Tibial nerve (tissue), 4 donors: Measurements from ENCODE around the gene LRRC74A. TPM values are rescaled to one million over a fixed set of nuclear protein-coding genes. Genes with fewer than 3 reads are reported as not detected.

Source experiments
- DNase-seq, 2 donors: peaks; one replicate each; pipeline ENCODE4 v3.0.0-alpha.2; 2019; ENCODE audit warnings: low spot score in 2 of 2
- H3K27ac ChIP-seq, 4 donors: fragments of 200-600 bp; sonication (generic) in 3 of 4; one replicate each; pipeline ENCODE4 v1.5.1; 2017 to 2019; ENCODE audit warnings: mild to moderate bottlenecking in 1 of 4
- H3K27me3 ChIP-seq, 2 donors: fragments of 200-600 bp; sonication (generic) in 1 of 2; one replicate each; pipeline versions ENCODE4 v1.5.1 to v1.6.0; 2017 to 2019
- H3K36me3 ChIP-seq, 3 donors: fragments of 200-600 bp; sonication (generic); one replicate each; pipeline ENCODE4 v1.5.1; 2018 to 2019
- H3K4me1 ChIP-seq, 4 donors: fragments of 200-600 bp; sonication (generic) in 3 of 4; one replicate each; pipeline ENCODE4 v1.5.1; 2017 to 2019
- H3K4me3 ChIP-seq, 4 donors: fragments of 200-600 bp; sonication (generic) in 3 of 4; one replicate each; pipeline ENCODE4 v1.5.1; 2017 to 2019; ENCODE audit warnings: mild to moderate bottlenecking in 1 of 4, moderate library complexity in 1 of 4
- H3K9me3 ChIP-seq, 4 donors: fragments of 200-600 bp; sonication (generic) in 3 of 4; one replicate each; pipeline ENCODE4 v1.5.1; 2017 to 2019
- CTCF ChIP-seq, 5 experiments: fragments of 200-600 bp in 3 of 5; fragments of 450-650 bp in 2 of 5; sonication (generic) in 3 of 5; IDR thresholded peaks; one replicate each; pipeline ENCODE4 v1.5.1; 2016 to 2019; ENCODE audit warnings: antibody characterized with exemption in 5 of 5, mild to moderate bottlenecking in 3 of 5, moderate library complexity in 2 of 5
- EP300 ChIP-seq, 2 donors: sonication (generic); formaldehyde crosslinking; IDR thresholded peaks; one replicate each; pipeline ENCODE4 v1.6.1; 2017; ENCODE audit warnings: antibody characterized with exemption in 2 of 2, mild to moderate bottlenecking in 1 of 2
- POLR2A ChIP-seq, 2 donors: fragments of 450-650 bp; IDR thresholded peaks; one replicate each; pipeline ENCODE4 v1.6.1; 2017; ENCODE audit warnings: antibody characterized with exemption in 2 of 2, mild to moderate bottlenecking in 2 of 2, moderate library complexity in 2 of 2
- WGBS, 2 donors: methylation state at CpG; one replicate each; pipeline ENCODE4 v1.1.5; 2018; 5-methylcytosine and 5-hydroxymethylcytosine counted together
- total RNA-seq, 4 donors: library from RNA; depleted of rRNA; stranded (reverse); fragments of >200 nt; gene quantifications; one replicate each; pipeline ENCODE4 v1.1.0, GENCODE V29; 2016

LRRC74A gene
- total RNA-seq, 4 donors from 2014 or later, result not detected

- TF ChIP-seq CTCF (IDR thresholded peaks at IDR 0.05), result no peak
- TF ChIP-seq POLR2A (IDR thresholded peaks at IDR 0.05), result no peak
- TF ChIP-seq EP300 (IDR thresholded peaks at IDR 0.05), result no peak
- Histone ChIP-seq H3K4me3 (no peak overlapping the region), H3K27me3 (no peaks in the 10 kb centered on the region), H3K27ac (peak overlapping the region in 1 of 4 donors; percentile 8), H3K9me3 (no peaks in the 10 kb centered on the region), H3K4me1 (peaks cover 0 to 39% (median 14%) of the 10 kb centered on the region in 4 donors), H3K36me3 (no peaks in the 10 kb centered on the region)
- DNase-seq, result no peak
- WGBS, 2 donors, result 59 to 68% methylated on average over 9 of the region's 9 CpGs
These were observed 40.2 kb downstream of the LRRC74A start for GRCh38 chr14:76866456-76866855.

- WGBS, 2 donors, result 71 to 72% methylated on average over 25 of the region's 25 CpGs
- no peak for DNase-seq
- TF ChIP-seq POLR2A (IDR thresholded peaks at IDR 0.05) (no peak), EP300 (IDR thresholded peaks at IDR 0.05) (no peak)
- Histone ChIP-seq H3K27ac (no peak overlapping the region), H3K9me3 (no peaks in the 10 kb centered on the region), H3K4me3 (no peak overlapping the region), H3K27me3 (no peaks in the 10 kb centered on the region), H3K4me1 (peaks cover 0 to 37% (median 14%) of the 10 kb centered on the region in 4 donors), H3K36me3 (no peaks in the 10 kb centered on the region)
These were observed 41.6 kb downstream of the LRRC74A start for GRCh38 chr14:76867516-76868453.

GRCh38 chr14:76868454-76869170 lies 42.4 kb downstream of the LRRC74A start:
- no peak for TF ChIP-seq POLR2A (IDR thresholded peaks at IDR 0.05)
- TF ChIP-seq EP300 (IDR thresholded peaks at IDR 0.05), result no peak
- TF ChIP-seq CTCF (IDR thresholded peaks at IDR 0.05), result no peak
- 76 to 79% methylated on average over 29 of the region's 29 CpGs for WGBS, 2 donors
- no peaks in the 10 kb centered on the region for H3K9me3 ChIP-seq
- no peak for DNase-seq
- H3K4me1 ChIP-seq, result peaks cover 0 to 28% (median 11%) of the 10 kb centered on the region in 4 donors
- no peaks in the 10 kb centered on the region for H3K36me3 ChIP-seq
- H3K27ac ChIP-seq, result no peak overlapping the region
- H3K4me3 ChIP-seq, result no peak overlapping the region
- no peaks in the 10 kb centered on the region for H3K27me3 ChIP-seq

GRCh38 chr14:76870166-76870565 lies 44.0 kb downstream of the LRRC74A start:
- Histone ChIP-seq H3K27me3 (no peaks in the 10 kb centered on the region), H3K9me3 (no peaks in the 10 kb centered on the region), H3K4me1 (peaks cover 0 to 13% (median 1%) of the 10 kb centered on the region in 4 donors), H3K36me3 (no peaks in the 10 kb centered on the region), H3K4me3 (no peak overlapping the region), H3K27ac (no peak overlapping the region)
- no peak for DNase-seq
- TF ChIP-seq CTCF (IDR thresholded peaks at IDR 0.05) (peak in 1 of 5 experiments; percentile 13), EP300 (IDR thresholded peaks at IDR 0.05) (no peak)
- WGBS, 2 donors, result 70 to 80% methylated on average over 7 of the region's 7 CpGs

GRCh38 chr14:76872796-76873432 lies 46.7 kb downstream of the LRRC74A start:
- Histone ChIP-seq H3K27me3 (no peaks in the 10 kb centered on the region), H3K36me3 (no peaks in the 10 kb centered on the region), H3K4me1 (no peaks in the 10 kb centered on the region), H3K4me3 (no peak overlapping the region), H3K9me3 (no peaks in the 10 kb centered on the region), H3K27ac (no peak overlapping the region)
- peak; percentile 48 to 69 for DNase-seq
- WGBS, 2 donors, result 25 to 29% methylated on average over 12 of the region's 12 CpGs
- TF ChIP-seq EP300 (IDR thresholded peaks at IDR 0.05) (no peak), CTCF (IDR thresholded peaks at IDR 0.05) (peak; percentile 79 to 92 (median 88))
